Parathyroid adenoma (tissue), 2 donors: ENCODE results near the gene MRM3.

Experiments used
- H2AFZ ChIP-seq: fragments of 300-600 bp; sonication (generic); one replicate; pipeline ENCODE4 v1.7.0; 2017; ENCODE audit warnings: antibody characterized with exemption, mild to moderate bottlenecking
- H3K27ac ChIP-seq: fragments of 300-600 bp; sonication (generic); one replicate; pipeline ENCODE4 v1.7.0; 2017
- H3K27me3 ChIP-seq: fragments of 300-600 bp; sonication (generic); one replicate; pipeline ENCODE4 v1.7.0; 2017; ENCODE audit warnings: low read length; ENCODE audit not compliant: control insufficient read depth, insufficient read depth
- H3K36me3 ChIP-seq: fragments of 300-600 bp; sonication (generic); one replicate; pipeline ENCODE4 v1.7.0; 2017; ENCODE audit warnings: low read length; ENCODE audit not compliant: control insufficient read depth, insufficient read depth
- H3K4me1 ChIP-seq: fragments of 300-600 bp; sonication (generic); one replicate; pipeline ENCODE4 v1.7.0; 2017; ENCODE audit warnings: control low read depth
- H3K4me2 ChIP-seq: fragments of 300-600 bp; sonication (generic); one replicate; pipeline ENCODE4 v1.7.0; 2017; ENCODE audit warnings: low read length
- H3K4me3 ChIP-seq: fragments of 300-600 bp; sonication (generic); one replicate; pipeline ENCODE4 v1.7.0; 2017; ENCODE audit warnings: low read depth, low read length
- H3K79me2 ChIP-seq: fragments of 300-600 bp; sonication (generic); one replicate; pipeline ENCODE4 v1.7.0; 2017; ENCODE audit warnings: control low read depth
- H3K9ac ChIP-seq: fragments of 300-600 bp; sonication (generic); one replicate; pipeline ENCODE4 v1.7.0; 2017; ENCODE audit warnings: mild to moderate bottlenecking
- H3K9me3 ChIP-seq: fragments of 300-600 bp; sonication (generic); one replicate; pipeline ENCODE4 v1.7.0; 2017; ENCODE audit warnings: low read length; ENCODE audit not compliant: control insufficient read depth
- TF ChIP-seq, protein P1 (sequence below): fragments of 300-600 bp; sonication (generic); IDR thresholded peaks from one replicate; pipeline ENCODE4 v1.7.0; 2017; ENCODE audit warnings: antibody characterized with exemption, mild to moderate bottlenecking
- donor health status: primary hyperparathyroidism.

Gene MRM3

DNA sequence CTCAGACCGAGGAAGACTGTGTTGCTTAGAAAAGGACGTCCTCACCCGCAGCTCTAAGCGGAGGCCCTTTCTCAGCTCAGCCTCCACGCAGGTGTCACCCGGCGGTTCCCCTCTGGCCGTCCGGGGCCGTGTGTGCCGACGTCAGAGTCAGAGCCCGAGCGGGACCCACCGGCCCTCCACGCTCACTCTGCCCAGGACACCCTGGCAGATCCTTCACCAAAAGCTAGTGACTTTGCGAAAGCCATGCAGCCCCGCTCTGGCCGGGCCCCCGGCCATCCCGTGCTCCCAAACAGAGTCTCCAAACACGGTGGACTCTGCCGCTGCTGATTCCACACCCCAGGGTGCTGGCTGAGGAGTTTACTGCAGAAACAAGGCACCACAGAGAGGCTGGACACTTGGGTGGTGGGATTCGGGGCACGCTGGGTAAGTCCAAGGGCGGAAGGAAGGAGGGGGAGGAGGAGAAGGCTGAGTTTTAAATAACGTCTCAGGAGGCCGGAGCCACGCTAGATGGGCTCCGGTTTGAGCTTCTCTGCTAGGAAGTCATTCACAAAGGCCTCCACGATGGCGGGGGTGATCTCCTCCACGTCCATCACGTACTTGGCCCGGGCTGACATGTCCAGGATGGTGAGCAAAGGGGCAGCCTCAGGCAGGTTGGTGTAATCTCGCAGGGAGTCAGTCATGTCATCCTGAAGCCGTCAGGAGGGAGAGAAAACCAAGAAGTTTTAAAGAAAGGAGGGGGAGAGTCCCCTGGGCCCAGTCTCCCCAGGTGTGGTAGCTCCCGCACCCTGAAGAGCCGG, 18.5 kb downstream of the MRM3 start:
- Histone ChIP-seq H3K79me2 (no peaks in the 10 kb centered on the region), H3K27me3 (no peaks in the 10 kb centered on the region), H3K9me3 (no peaks in the 10 kb centered on the region), H3K9ac (no peak overlapping the region), H3K4me2 (no peak overlapping the region), H3K36me3 (no peaks in the 10 kb centered on the region), H3K27ac (no peak overlapping the region), H2AFZ (no peak overlapping the region), H3K4me1 (no peaks in the 10 kb centered on the region), H3K4me3 (no peak overlapping the region)
- TF ChIP-seq, protein P1, sequence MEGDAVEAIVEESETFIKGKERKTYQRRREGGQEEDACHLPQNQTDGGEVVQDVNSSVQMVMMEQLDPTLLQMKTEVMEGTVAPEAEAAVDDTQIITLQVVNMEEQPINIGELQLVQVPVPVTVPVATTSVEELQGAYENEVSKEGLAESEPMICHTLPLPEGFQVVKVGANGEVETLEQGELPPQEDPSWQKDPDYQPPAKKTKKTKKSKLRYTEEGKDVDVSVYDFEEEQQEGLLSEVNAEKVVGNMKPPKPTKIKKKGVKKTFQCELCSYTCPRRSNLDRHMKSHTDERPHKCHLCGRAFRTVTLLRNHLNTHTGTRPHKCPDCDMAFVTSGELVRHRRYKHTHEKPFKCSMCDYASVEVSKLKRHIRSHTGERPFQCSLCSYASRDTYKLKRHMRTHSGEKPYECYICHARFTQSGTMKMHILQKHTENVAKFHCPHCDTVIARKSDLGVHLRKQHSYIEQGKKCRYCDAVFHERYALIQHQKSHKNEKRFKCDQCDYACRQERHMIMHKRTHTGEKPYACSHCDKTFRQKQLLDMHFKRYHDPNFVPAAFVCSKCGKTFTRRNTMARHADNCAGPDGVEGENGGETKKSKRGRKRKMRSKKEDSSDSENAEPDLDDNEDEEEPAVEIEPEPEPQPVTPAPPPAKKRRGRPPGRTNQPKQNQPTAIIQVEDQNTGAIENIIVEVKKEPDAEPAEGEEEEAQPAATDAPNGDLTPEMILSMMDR: no peak

DNA sequence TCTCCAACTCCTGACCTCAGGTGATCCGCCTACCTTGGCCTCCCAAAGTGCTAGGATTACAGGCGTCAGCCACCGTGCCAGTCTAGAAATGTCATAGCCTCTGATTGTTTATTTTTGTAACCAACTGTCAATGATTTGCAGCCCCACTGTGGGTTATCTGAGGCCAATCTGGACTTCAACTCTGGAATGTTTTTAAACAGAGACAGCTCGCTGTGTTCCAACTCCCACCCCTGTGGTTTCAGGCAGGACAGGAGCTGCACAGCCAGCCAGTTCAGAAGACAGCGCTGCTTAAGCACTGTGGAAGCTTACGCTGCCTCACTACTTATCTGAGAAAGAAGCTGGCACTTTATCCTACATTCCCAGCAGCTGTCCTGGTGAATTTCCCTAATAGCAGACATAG, 19.5 kb downstream of the MRM3 start:
- Histone ChIP-seq H3K4me2 (no peak overlapping the region), H3K27ac (no peak overlapping the region), H3K27me3 (no peaks in the 10 kb centered on the region), H2AFZ (no peak overlapping the region), H3K36me3 (no peaks in the 10 kb centered on the region), H3K4me1 (no peaks in the 10 kb centered on the region), H3K9ac (no peak overlapping the region), H3K79me2 (no peaks in the 10 kb centered on the region), H3K4me3 (no peak overlapping the region), H3K9me3 (no peaks in the 10 kb centered on the region)
- TF ChIP-seq, protein P1: no peak

DNA sequence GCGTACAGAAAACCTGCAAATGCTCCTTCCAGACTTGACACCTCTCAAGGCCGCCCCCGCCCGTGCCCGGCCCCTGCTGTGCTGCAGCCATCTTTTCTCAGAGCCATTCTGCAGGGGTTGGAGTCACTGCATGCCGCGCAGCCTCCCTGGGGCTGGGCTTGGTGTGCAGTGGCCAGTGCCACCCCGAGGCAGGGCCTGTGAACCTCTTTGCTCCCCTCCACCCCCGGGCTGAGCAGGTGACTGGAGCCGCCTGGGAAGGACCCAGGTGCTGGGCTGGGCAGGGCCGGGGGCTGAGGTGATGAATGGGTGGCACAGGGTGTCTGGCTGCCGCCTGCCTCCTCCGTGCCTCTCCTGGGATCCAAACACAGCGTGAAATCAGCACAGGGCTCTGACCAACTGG, 20.3 kb downstream of the MRM3 start:
- no peaks in the 10 kb centered on the region for H3K4me1 ChIP-seq
- no peaks in the 10 kb centered on the region for H3K9me3 ChIP-seq
- no peaks in the 10 kb centered on the region for H3K79me2 ChIP-seq
- H3K4me2 ChIP-seq: no peak overlapping the region
- no peaks in the 10 kb centered on the region for H3K36me3 ChIP-seq
- no peaks in the 10 kb centered on the region for H3K27me3 ChIP-seq
- H3K4me3 ChIP-seq: no peak overlapping the region
- TF ChIP-seq, protein P1: no peak
- H2AFZ ChIP-seq: no peak overlapping the region
- no peak overlapping the region for H3K9ac ChIP-seq
- H3K27ac ChIP-seq: no peak overlapping the region

DNA sequence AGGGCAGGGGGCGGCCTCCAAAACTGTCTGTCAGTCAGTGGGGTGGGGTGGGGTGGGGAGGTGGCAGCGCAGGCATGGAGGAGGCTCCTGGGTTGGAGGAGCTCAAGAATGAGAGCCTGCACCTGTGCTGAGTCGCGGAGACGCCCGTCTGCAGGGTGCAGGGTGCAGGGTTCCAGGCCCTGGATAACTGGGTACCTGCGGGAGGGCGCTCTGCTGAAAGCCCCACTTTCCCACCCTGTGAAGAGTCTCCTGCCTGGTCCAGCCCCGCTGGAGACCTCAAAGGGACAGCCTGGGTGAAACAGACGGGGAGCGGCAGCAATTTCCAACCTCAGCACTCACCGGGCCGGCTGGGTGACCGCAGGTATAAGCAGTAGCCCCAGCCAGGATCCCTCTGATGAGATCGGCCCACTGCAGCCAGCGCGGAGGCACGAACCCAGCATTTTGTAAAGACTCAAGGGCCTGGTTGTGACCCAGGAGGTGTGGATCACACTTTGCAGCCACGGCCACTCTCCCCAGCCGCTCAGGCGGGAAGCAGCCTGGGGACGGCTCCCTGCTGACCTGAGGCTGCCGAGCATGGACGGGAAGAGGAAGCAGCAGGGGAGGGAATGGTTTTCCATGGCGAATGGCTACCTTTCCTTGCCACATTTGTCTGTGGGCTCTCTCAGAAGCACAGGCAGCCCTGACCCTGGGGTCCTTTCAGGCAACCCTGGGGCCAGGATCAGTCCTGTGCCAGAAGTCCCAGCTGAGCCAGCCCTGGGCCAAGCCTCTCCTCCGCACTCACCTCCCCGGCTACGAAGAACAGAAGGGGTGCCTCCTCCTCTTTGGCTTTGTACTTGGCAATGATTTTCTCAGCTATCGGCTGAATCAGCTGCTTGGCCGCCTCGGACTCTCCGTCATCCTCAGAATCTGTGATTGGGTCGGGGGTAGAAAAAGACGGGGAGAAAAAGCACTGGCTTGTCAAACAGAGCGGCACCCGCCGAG, 21.0 kb downstream of the MRM3 start:
- Histone ChIP-seq H3K79me2 (no peaks in the 10 kb centered on the region), H3K36me3 (no peaks in the 10 kb centered on the region)

More for the DNA sequence above, 21.0 kb downstream of the MRM3 start:
- no peak overlapping the region for H3K4me3 ChIP-seq
- no peak overlapping the region for H3K9ac ChIP-seq
- H3K9me3 ChIP-seq: no peaks in the 10 kb centered on the region
- TF ChIP-seq, protein P1: no peak
- H2AFZ ChIP-seq: no peak overlapping the region
- no peak overlapping the region for H3K27ac ChIP-seq
- no peaks in the 10 kb centered on the region for H3K27me3 ChIP-seq
- H3K4me2 ChIP-seq: no peak overlapping the region
- H3K4me1 ChIP-seq: no peaks in the 10 kb centered on the region
